HEK293T (cell line): Measurements from ENCODE around the gene VSIR.

ENCODE experiments used
- ARNT ChIP-seq: fragments of 450-650 bp; IDR thresholded peaks from 2 replicates; pipeline ENCODE4 v1.6.1; 2017; ENCODE audit warnings: mild to moderate bottlenecking
- BHLHE40 ChIP-seq: fragments of 450-650 bp; IDR thresholded peaks from 2 replicates; pipeline ENCODE4 v1.6.1; 2016; ENCODE audit warnings: mild to moderate bottlenecking, moderate library complexity, borderline replicate concordance
- CTBP1 ChIP-seq: fragments of 450-650 bp; IDR thresholded peaks from 2 replicates; pipeline ENCODE4 v1.6.1; 2016; ENCODE audit warnings: borderline replicate concordance
- ELF4 ChIP-seq: fragments of 450-650 bp; IDR thresholded peaks from 2 replicates; pipeline ENCODE4 v1.6.1; 2017; ENCODE audit warnings: antibody characterized with exemption
- FOXA1 ChIP-seq: fragments of 450-650 bp; IDR thresholded peaks from 2 replicates; pipeline ENCODE4 v1.6.1; 2016; ENCODE audit warnings: mild to moderate bottlenecking
- FOXM1 ChIP-seq: fragments of 450-650 bp; IDR thresholded peaks from 2 replicates; pipeline ENCODE4 v1.6.1; 2017; ENCODE audit warnings: mild to moderate bottlenecking, borderline replicate concordance
- LEF1 ChIP-seq: fragments of 450-650 bp; IDR thresholded peaks from 2 replicates; pipeline ENCODE4 v1.6.1; 2017; ENCODE audit warnings: mild to moderate bottlenecking, borderline replicate concordance
- NFRKB ChIP-seq: fragments of 450-650 bp; IDR thresholded peaks from 2 replicates; pipeline ENCODE4 v1.6.1; 2016; ENCODE audit warnings: mild to moderate bottlenecking, moderate library complexity
- SP1 ChIP-seq: fragments of 450-650 bp; IDR thresholded peaks from 2 replicates; pipeline ENCODE4 v1.6.1; 2017
- SUZ12 ChIP-seq: fragments of 450-650 bp; IDR thresholded peaks from 2 replicates; pipeline ENCODE4 v1.6.1; 2016; ENCODE audit warnings: mild to moderate bottlenecking
- TARDBP ChIP-seq: fragments of 450-650 bp; IDR thresholded peaks from 2 replicates; pipeline ENCODE4 v1.6.1; 2016
- ZNF384 ChIP-seq: fragments of 450-650 bp; IDR thresholded peaks from 2 replicates; pipeline ENCODE4 v1.6.1; 2016
- TF ChIP-seq, protein P1 (sequence below): fragments of 450-650 bp; IDR thresholded peaks from 2 replicates; pipeline ENCODE4 v1.6.1; 2016

DNA sequence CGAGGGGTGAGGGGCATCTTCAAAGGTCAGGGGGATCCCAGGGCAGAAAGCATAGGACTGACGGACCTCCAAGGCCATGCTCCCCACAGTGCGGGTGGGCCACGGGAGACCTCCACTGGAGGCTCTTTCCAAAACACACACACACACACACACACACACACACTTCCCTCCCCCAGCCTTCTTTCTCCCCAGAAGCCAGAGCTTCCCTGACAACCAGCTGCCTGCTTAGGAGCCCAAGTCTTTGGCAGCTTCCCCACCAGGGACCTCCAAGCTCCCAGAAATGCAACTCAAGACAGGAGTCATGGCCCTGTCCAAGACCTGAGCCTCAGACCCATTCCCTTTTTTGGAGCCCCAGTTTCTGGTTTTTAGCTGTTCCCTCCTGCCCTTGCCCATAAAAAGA is 53.0 kb downstream of the VSIR start:
- TF ChIP-seq BHLHE40: no peak
- no peak for TF ChIP-seq ELF4
- TF ChIP-seq SUZ12: no peak
- no peak for TF ChIP-seq SP1
- no peak for TF ChIP-seq FOXM1
- TF ChIP-seq FOXA1: no peak
- no peak for TF ChIP-seq ZNF384
- no peak for TF ChIP-seq CTBP1
- TF ChIP-seq NFRKB: no peak
- TF ChIP-seq, protein P1, sequence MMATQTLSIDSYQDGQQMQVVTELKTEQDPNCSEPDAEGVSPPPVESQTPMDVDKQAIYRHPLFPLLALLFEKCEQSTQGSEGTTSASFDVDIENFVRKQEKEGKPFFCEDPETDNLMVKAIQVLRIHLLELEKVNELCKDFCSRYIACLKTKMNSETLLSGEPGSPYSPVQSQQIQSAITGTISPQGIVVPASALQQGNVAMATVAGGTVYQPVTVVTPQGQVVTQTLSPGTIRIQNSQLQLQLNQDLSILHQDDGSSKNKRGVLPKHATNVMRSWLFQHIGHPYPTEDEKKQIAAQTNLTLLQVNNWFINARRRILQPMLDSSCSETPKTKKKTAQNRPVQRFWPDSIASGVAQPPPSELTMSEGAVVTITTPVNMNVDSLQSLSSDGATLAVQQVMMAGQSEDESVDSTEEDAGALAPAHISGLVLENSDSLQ: no peak
- no peak for TF ChIP-seq TARDBP
- no peak for TF ChIP-seq ARNT
- no peak for TF ChIP-seq LEF1
